H1 (cell line): ENCODE results near the gene ABHD2. TPM values are rescaled to one million over a fixed set of nuclear protein-coding genes. Genes with fewer than 3 reads are reported as not detected.

Experiments used
- CTCF ChIA-PET: fragments of 300-600 bp; sonication (Branson Sonifier 250); formaldehyde crosslinking; loops from one replicate; lab custom pipeline; 2021; ENCODE audit not compliant: partially characterized antibody; lab: Charles Lee
- POLR2A ChIA-PET: fragments of 300-600 bp; sonication (Branson Sonifier 250); formaldehyde crosslinking; loops from one replicate; lab custom pipeline; 2021; ENCODE audit warnings: inconsistent platforms; ENCODE audit not compliant: partially characterized antibody; lab: Charles Lee
- DNase-seq, 2 experiments: peaks; one replicate each; pipeline versions ENCODE4 v3.0.0 to v3.0.0-alpha.2; 2010 to 2022; ENCODE audit warnings: low spot score in 2 of 2, low read depth in 1 of 2, mixed read lengths in 1 of 2
- FAIRE-seq: peaks from 2 replicates; lab custom pipeline; 2011; peaks lifted over from hg19 to GRCh38; lab: Jason Lieb, UNC
- H2AFZ ChIP-seq: 2 replicates; pipeline ENCODE4 v1.8.1; 2012; ENCODE audit warnings: low read length, inconsistent platforms
- H2AK5ac ChIP-seq: 2 replicates; pipeline ENCODE4 v1.6.1; 2013; ENCODE audit warnings: low read depth, low read length
- H2BK120ac ChIP-seq: replicated peaks from 2 replicates; pipeline ENCODE3; 2013; ENCODE audit warnings: low read depth, low read length, inconsistent platforms
- H2BK12ac ChIP-seq: 2 replicates; pipeline ENCODE4 v1.6.1; 2013; ENCODE audit warnings: low read depth, low read length
- H2BK15ac ChIP-seq: 2 replicates; pipeline ENCODE4 v1.6.1; 2013; ENCODE audit warnings: low read length
- H2BK20ac ChIP-seq: 2 replicates; pipeline ENCODE4 v1.6.1; 2013; ENCODE audit warnings: low read length
- H2BK5ac ChIP-seq: 2 replicates; pipeline ENCODE4 v1.6.1; 2013; ENCODE audit warnings: low read depth, low read length
- H3K14ac ChIP-seq: 2 replicates; pipeline ENCODE4 v1.6.1; 2013; ENCODE audit warnings: inconsistent platforms; ENCODE audit not compliant: insufficient read length
- H3K18ac ChIP-seq: 2 replicates; pipeline ENCODE4 v1.6.1; 2013; ENCODE audit warnings: low read length; ENCODE audit errors: extremely low read depth
- H3K23ac ChIP-seq: 2 replicates; pipeline ENCODE4 v1.6.1; 2013; ENCODE audit warnings: inconsistent platforms; ENCODE audit not compliant: insufficient read length
- H3K23me2 ChIP-seq: 2 replicates; pipeline ENCODE4 v1.6.1; 2013; ENCODE audit warnings: low read depth, low read length
- H3K27ac ChIP-seq: 2 replicates; pipeline ENCODE4 v1.6.1; 2011; ENCODE audit warnings: low read depth, low read length, inconsistent platforms
- H3K27me3 ChIP-seq, 4 experiments: replicated peaks in 1 of 4; 1 replicate in 1 of 4; 2 replicates in 3 of 4; pipeline versions ENCODE4 v1.6.1 to v1.8.1; 2011 to 2013; ENCODE audit warnings: low read length in 3 of 4, mild to moderate bottlenecking in 3 of 4, inconsistent platforms in 2 of 4, mixed read lengths in 2 of 4, moderate library complexity in 1 of 4; ENCODE audit not compliant: control insufficient read depth in 3 of 4, insufficient read depth in 3 of 4; ENCODE audit errors: extremely low read depth in 1 of 4
- H3K36me3 ChIP-seq, 4 experiments: 2 replicates each; pipeline versions ENCODE4 v1.6.1 to v1.8.1; 2011 to 2013; ENCODE audit warnings: mild to moderate bottlenecking in 4 of 4, low read length in 3 of 4, moderate library complexity in 2 of 4, control low read depth in 1 of 4, inconsistent platforms in 1 of 4; ENCODE audit not compliant: insufficient read depth in 4 of 4, control insufficient read depth in 2 of 4
- H3K4ac ChIP-seq: replicated peaks from 2 replicates; pipeline ENCODE3; 2013; ENCODE audit warnings: low read length, low read depth, mixed read lengths, inconsistent platforms; ENCODE audit not compliant: insufficient read length
- H3K4me1 ChIP-seq, 4 experiments: replicated peaks in 1 of 4; 1 replicate in 1 of 4; 2 replicates in 3 of 4; pipeline versions ENCODE4 v1.6.1 to v1.8.1; 2011 to 2013; ENCODE audit warnings: low read length in 3 of 4, inconsistent platforms in 2 of 4, mixed read lengths in 1 of 4; ENCODE audit not compliant: insufficient read depth in 4 of 4, control insufficient read depth in 3 of 4
- H3K4me2 ChIP-seq, 2 experiments: 2 replicates each; pipeline versions ENCODE4 v1.6.1 to v1.8.1; 2011 to 2013; ENCODE audit warnings: low read depth in 2 of 2, low read length in 2 of 2, control low read depth in 1 of 2, inconsistent platforms in 1 of 2, mild to moderate bottlenecking in 1 of 2; ENCODE audit not compliant: insufficient read depth in 1 of 2
- H3K4me3 ChIP-seq, 4 experiments: fragments of 200-600, 300-600 bp in 1 of 4; sonication (generic), shearing (Covaris generic), sonication (Bioruptor Twin) in 1 of 4; 2 replicates each; pipeline versions ENCODE4 v1.5.1 to v1.8.1; 2011 to 2016; ENCODE audit warnings: low read length in 4 of 4, low read depth in 3 of 4, control low read depth in 2 of 4, inconsistent platforms in 2 of 4, mild to moderate bottlenecking in 2 of 4, mixed read lengths in 1 of 4, moderate library complexity in 1 of 4; ENCODE audit not compliant: insufficient read depth in 2 of 4; ENCODE audit errors: extremely low read depth in 1 of 4
- H3K56ac ChIP-seq: replicated peaks from 2 replicates; pipeline ENCODE3; 2013; ENCODE audit warnings: low read depth, mild to moderate bottlenecking, mixed read lengths, low read length, inconsistent platforms; ENCODE audit not compliant: insufficient read length
- H3K79me1 ChIP-seq: 2 replicates; pipeline ENCODE4 v1.6.1; 2013; ENCODE audit warnings: low read depth, low read length, control low read depth
- H3K79me2 ChIP-seq, 2 experiments: 2 replicates each; pipeline versions ENCODE4 v1.6.1 to v1.8.1; 2012 to 2013; ENCODE audit warnings: low read length in 2 of 2, mild to moderate bottlenecking in 2 of 2, inconsistent platforms in 1 of 2; ENCODE audit not compliant: insufficient read depth in 2 of 2, control insufficient read depth in 1 of 2
- H3K9ac ChIP-seq, 4 experiments: replicated peaks in 1 of 4; 1 replicate in 1 of 4; 2 replicates in 3 of 4; pipeline versions ENCODE4 v1.6.1 to v1.8.1; 2011 to 2013; ENCODE audit warnings: low read depth in 3 of 4, low read length in 3 of 4, control low read depth in 2 of 4, mild to moderate bottlenecking in 2 of 4, moderate library complexity in 2 of 4, inconsistent platforms in 1 of 4; ENCODE audit errors: extremely low read depth in 1 of 4
- H3K9me3 ChIP-seq, 2 experiments: 2 replicates each; pipeline versions ENCODE4 v1.6.1 to v1.8.1; 2012 to 2013; ENCODE audit warnings: mild to moderate bottlenecking in 2 of 2, moderate library complexity in 2 of 2, control low read depth in 1 of 2, inconsistent platforms in 1 of 2, low read depth in 1 of 2, low read length in 1 of 2, mixed read lengths in 1 of 2; ENCODE audit not compliant: insufficient read depth in 2 of 2
- H4K20me1 ChIP-seq, 2 experiments: replicated peaks in 1 of 2; 2 replicates each; pipeline versions ENCODE3 to v1.8.1; 2011 to 2013; ENCODE audit warnings: inconsistent platforms in 2 of 2, low read length in 2 of 2, mild to moderate bottlenecking in 1 of 2; ENCODE audit not compliant: insufficient read depth in 2 of 2, control insufficient read depth in 1 of 2
- H4K5ac ChIP-seq: 2 replicates; pipeline ENCODE4 v1.6.1; 2013; ENCODE audit warnings: low read length, low read depth, mixed read lengths, inconsistent platforms; ENCODE audit not compliant: insufficient read length
- H4K8ac ChIP-seq: 2 replicates; pipeline ENCODE4 v1.8.0; 2013; ENCODE audit warnings: mild to moderate bottlenecking, moderate library complexity, low read length, inconsistent platforms; ENCODE audit not compliant: insufficient read depth; ENCODE audit errors: extremely low read depth
- H4K91ac ChIP-seq: replicated peaks from 2 replicates; pipeline ENCODE3; 2013; ENCODE audit warnings: low read length, mixed read lengths, inconsistent platforms; ENCODE audit not compliant: insufficient read length
- ASH2L ChIP-seq: fragments of 200-600, 300-600 bp; sonication (generic); IDR thresholded peaks from one replicate; pipeline ENCODE4 v1.7.1; 2017; ENCODE audit warnings: low read length
- CEBPB ChIP-seq: IDR thresholded peaks from 2 replicates; pipeline ENCODE4 v1.6.1; 2012; ENCODE audit warnings: low read depth, low read length
- CHD2 ChIP-seq: IDR thresholded peaks from 2 replicates; pipeline ENCODE4 v1.6.1; 2012; ENCODE audit warnings: low read length, improper control_type of control experiment
- CTBP2 ChIP-seq: IDR thresholded peaks from 2 replicates; pipeline ENCODE4 v1.7.0; 2011; ENCODE audit warnings: borderline replicate concordance, mild to moderate bottlenecking, moderate library complexity, mixed read lengths, low read length; ENCODE audit not compliant: insufficient read depth, insufficient read length
- FOSL1 ChIP-seq: IDR thresholded peaks from 2 replicates; pipeline ENCODE4 v1.6.1; 2011; ENCODE audit warnings: mild to moderate bottlenecking, low read depth, low read length, moderate library complexity; ENCODE audit not compliant: insufficient read depth
- JUND ChIP-seq: IDR thresholded peaks from 2 replicates; pipeline ENCODE4 v1.6.1; 2011; ENCODE audit warnings: mild to moderate bottlenecking, improper control_type of control experiment, low read length
- KDM1A ChIP-seq: fragments of 200-600, 300-600 bp; sonication (generic); IDR thresholded peaks from 2 replicates; pipeline ENCODE4 v1.7.1; 2016; ENCODE audit warnings: mild to moderate bottlenecking, low read length, borderline replicate concordance
- MAFK ChIP-seq: IDR thresholded peaks from 2 replicates; pipeline ENCODE4 v1.6.1; 2012; ENCODE audit warnings: low read depth, mild to moderate bottlenecking, improper control_type of control experiment, low read length
- NRF1 ChIP-seq: IDR thresholded peaks from 2 replicates; pipeline ENCODE4 v1.6.1; 2011; ENCODE audit warnings: mild to moderate bottlenecking, low read depth, low read length, improper control_type of control experiment
- POLR2A ChIP-seq, 2 experiments: IDR thresholded peaks; 1 replicate in 1 of 2; 2 replicates in 1 of 2; pipeline ENCODE4 v1.6.1; 2011; ENCODE audit warnings: low read depth in 2 of 2, low read length in 2 of 2, mild to moderate bottlenecking in 2 of 2; ENCODE audit errors: control extremely low read depth in 1 of 2
- POU5F1 ChIP-seq: IDR thresholded peaks from 2 replicates; pipeline ENCODE4 v1.6.1; 2011; ENCODE audit warnings: low read depth, mild to moderate bottlenecking, low read length, moderate library complexity
- RBBP5 ChIP-seq: IDR thresholded peaks from 2 replicates; pipeline ENCODE4 v1.7.1; 2012; ENCODE audit warnings: low read depth, mild to moderate bottlenecking, inconsistent platforms, low read length, moderate library complexity, borderline replicate concordance
- SAP30 ChIP-seq: fragments of 300-600 bp; sonication (generic); IDR thresholded peaks from 2 replicates; pipeline ENCODE4 v1.7.1; 2012; ENCODE audit warnings: low read length, moderate library complexity, mild to moderate bottlenecking, inconsistent platforms; ENCODE audit not compliant: insufficient read depth, insufficient replicate concordance
- SP1 ChIP-seq: IDR thresholded peaks from 2 replicates; pipeline ENCODE4 v1.6.1; 2011; ENCODE audit warnings: low read depth, low read length
- SP4 ChIP-seq: IDR thresholded peaks from 2 replicates; pipeline ENCODE4 v1.6.1; 2012; ENCODE audit warnings: low read length, inconsistent platforms
- SRF ChIP-seq: IDR thresholded peaks from 2 replicates; pipeline ENCODE4 v1.6.1; 2011; ENCODE audit warnings: mild to moderate bottlenecking, low read depth, low read length, moderate library complexity
- TEAD4 ChIP-seq: IDR thresholded peaks from 2 replicates; pipeline ENCODE4 v1.6.1; 2012; ENCODE audit warnings: low read depth, low read length, inconsistent platforms, mixed read lengths
- WGBS, 2 experiments: shearing (Covaris generic) in 1 of 2; methylation state at CpG; one replicate each; pipeline versions ENCODE4 v1.1.6 to v1.1.7; 2013 to 2015; ENCODE audit warnings: low lambda C conversion rate in 2 of 2, mixed read lengths in 2 of 2, inconsistent platforms in 1 of 2, low coverage in 1 of 2, missing lambda C conversion rate in 1 of 2; ENCODE audit not compliant: insufficient replicate concordance in 2 of 2, insufficient coverage in 1 of 2, insufficient read length in 1 of 2; ENCODE audit errors: extremely low coverage in 1 of 2, missing lambda C conversion rate in 1 of 2; 5-methylcytosine and 5-hydroxymethylcytosine counted together
- polyA plus RNA-seq, 7 experiments: library from polyadenylated mRNA; depleted of rRNA in 3 of 7; stranded (reverse) in 5 of 7; unstranded in 2 of 7; fragments of >200 nt in 5 of 7; fragments of 200-250 nt in 2 of 7; gene quantifications; 1 replicate in 5 of 7; 2 replicates in 1 of 7; 4 replicates in 1 of 7; pipeline versions ENCODE4 v1.2.1 to v1.2.3, GENCODE V29; 2011 to 2013; ENCODE audit warnings: missing spikeins in 2 of 7, mixed read lengths in 2 of 7
- total RNA-seq: library from RNA; stranded (reverse); fragmentation: NEBNext Ultra II Directional; extraction: Animal tissue kit (Norgen Biotek cat#: 25700); gene quantifications from 2 replicates; pipeline ENCODE4 v1.2.1, GENCODE V29; 2021

Gene ABHD2
- total and polyA plus RNA-seq, 2 of the 8 experiments (the other 6 are each of a cell fraction or from before 2014, with no cell fraction given): 9.1 to 23.7 TPM

- Histone ChIP-seq H3K27ac (no peak overlapping the region), H3K9ac (no peak overlapping the region), H3K4me2 (no peak overlapping the region), H3K56ac (no peak overlapping the region), H4K8ac (no peak overlapping the region), H3K9me3 (no peaks in the 10 kb centered on the region), H3K23ac (no peak overlapping the region), H3K79me2 (no peaks in the 10 kb centered on the region), H2BK5ac (no peak overlapping the region), H3K27me3 (no peaks in the 10 kb centered on the region), H3K4me1 (no peaks in the 10 kb centered on the region; a peak in 2 of 7 replicates), H3K18ac (no peak overlapping the region), H2AK5ac (no peak overlapping the region), H3K79me1 (no peaks in the 10 kb centered on the region), H2AFZ (no peak overlapping the region), H2BK15ac (no peak overlapping the region), H3K36me3 (no peaks in the 10 kb centered on the region), H2BK12ac (no peak overlapping the region), H3K4ac (no peak overlapping the region), H3K4me3 (no peak overlapping the region), H2BK20ac (no peak overlapping the region), H4K5ac (no peak overlapping the region), H4K20me1 (no peaks in the 10 kb centered on the region), H2BK120ac (no peak overlapping the region), H3K23me2 (no peaks in the 10 kb centered on the region), H3K14ac (no peak overlapping the region), H4K91ac (no peak overlapping the region)
- 95% methylated on average over 5 of the region's 5 CpGs; no CpG with 5 or more reads in 1 of the 2 experiments for WGBS, 2 experiments
- ChIA-PET CTCF (interaction anchor here (1.2 to 2.3 kb wide), 2 partner anchors 8 to 18 kb away, joined by 4 to 14 read pairs; no protein-coding TSS in a partner anchor), POLR2A (no interaction called here)
- DNase-seq (no peak), FAIRE-seq (no peak)
- TF ChIP-seq JUND (no peak), TEAD4 (no peak), CTBP2 (no peak), SP1 (no peak), POU5F1 (no peak), FOSL1 (no peak), CEBPB (no peak), SP4 (no peak), CHD2 (no peak), RBBP5 (no peak), KDM1A (no peak), SAP30 (no peak), POLR2A (IDR thresholded peaks at IDR 0.05; ENCODE audit: control extremely low read depth in 1 of 2, low read depth in 2 of 2, low read length in 2 of 2) (no peak), MAFK (no peak), ASH2L (no peak), NRF1 (no peak), SRF (no peak)
These were observed 137.3 kb downstream of the ABHD2 start for GRCh38 chr15:89225588-89225987.
